MG63 (cell line): ENCODE results near the gene ARID3A. TPM values are rescaled to one million over a fixed set of nuclear protein-coding genes. Genes with fewer than 3 reads are reported as not detected.

ENCODE experiments used
- DNase-seq: peaks from one replicate; pipeline ENCODE4 v3.0.0-alpha.2; 2020
- H3K27me3 ChIP-seq: fragments of 250-450 bp; sonication (Bioruptor Pico); 2 replicates; pipeline ENCODE4 v1.5.1; 2020; ENCODE audit warnings: mild to moderate bottlenecking, moderate library complexity
- H3K36me3 ChIP-seq: fragments of 250-450 bp; sonication (Bioruptor Pico); 2 replicates; pipeline ENCODE4 v1.5.1; 2020; ENCODE audit warnings: mild to moderate bottlenecking, moderate library complexity
- H3K4me3 ChIP-seq: fragments of 250-450 bp; sonication (Bioruptor Pico); 2 replicates; pipeline ENCODE4 v1.5.1; 2020; ENCODE audit warnings: mild to moderate bottlenecking, moderate library complexity
- H3K9me3 ChIP-seq: fragments of 250-450 bp; sonication (Bioruptor Pico); 2 replicates; pipeline ENCODE4 v1.5.1; 2020; ENCODE audit warnings: mild to moderate bottlenecking, moderate library complexity
- total RNA-seq: library from RNA; depleted of rRNA; stranded (reverse); fragments of >200 nt; shearing (Covaris generic); gene quantifications from 2 replicates; pipeline ENCODE4 v1.2.3, GENCODE V29; 2014; ENCODE audit warnings: low replicate concordance

ARID3A gene
- total RNA-seq, 1 experiment from 2014 or later, result 6.6 TPM

DNA sequence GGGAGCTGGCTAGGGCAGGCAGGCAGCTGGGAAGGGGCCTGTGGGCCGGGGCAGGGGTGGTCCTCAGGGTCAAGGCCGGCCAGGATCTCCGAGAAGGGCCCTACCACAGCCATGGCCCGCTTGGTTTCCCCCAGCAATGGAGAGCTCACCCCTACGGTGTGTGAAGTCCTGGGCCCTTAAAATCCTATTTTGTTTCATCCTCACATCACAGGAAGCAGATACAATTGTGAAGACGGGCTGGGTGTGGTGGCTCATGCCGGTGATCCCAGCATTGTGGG lies 23.8 kb upstream of the ARID3A start:
- Histone ChIP-seq H3K27me3 (no peaks in the 10 kb centered on the region), H3K4me3 (no peak overlapping the region), H3K9me3 (no peaks in the 10 kb centered on the region), H3K36me3 (no peaks in the 10 kb centered on the region)
- no peak for DNase-seq

DNA sequence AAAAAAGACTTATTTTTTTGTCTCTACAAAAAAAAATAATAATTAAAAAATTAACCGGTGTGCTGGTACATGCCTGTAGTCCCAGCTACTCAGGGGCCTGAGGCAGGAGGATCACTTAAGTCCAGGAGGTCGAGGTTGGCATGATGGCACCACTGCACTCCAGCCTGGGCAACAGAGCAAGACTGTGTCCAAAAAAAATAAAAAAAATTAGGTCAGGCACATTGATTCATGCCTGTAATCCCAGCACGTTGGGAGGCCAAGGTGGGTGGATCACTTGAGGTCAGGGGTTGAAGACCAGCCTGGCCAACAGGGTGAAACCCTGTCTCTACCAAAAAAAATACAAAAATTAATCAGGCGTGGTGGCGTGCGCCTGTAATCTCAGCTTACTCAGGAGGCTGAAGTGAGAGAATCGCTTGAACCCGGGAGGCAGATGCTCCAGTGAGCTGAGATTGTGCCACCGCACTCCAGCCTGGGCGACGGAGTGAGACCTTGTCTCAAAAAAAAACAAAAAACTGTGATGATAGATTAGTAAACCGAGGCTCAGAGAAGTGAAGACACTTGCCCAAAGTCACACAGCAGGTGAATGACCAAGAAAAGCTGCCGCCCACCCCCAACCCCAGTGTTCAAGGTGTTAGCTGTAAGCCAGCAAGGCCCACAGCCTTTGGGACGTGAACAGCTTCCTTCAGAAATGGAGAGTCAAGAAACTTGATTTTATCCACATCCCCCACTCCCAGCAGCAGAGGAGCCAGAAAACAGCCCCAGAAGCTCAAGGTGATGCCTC lies 23.2 kb upstream of the ARID3A start:
- no peak overlapping the region for H3K4me3 ChIP-seq
- no peaks in the 10 kb centered on the region for H3K27me3 ChIP-seq
- no peaks in the 10 kb centered on the region for H3K36me3 ChIP-seq
- DNase-seq, result peak; percentile 64
- H3K9me3 ChIP-seq, result no peaks in the 10 kb centered on the region

- H3K9me3 ChIP-seq, result no peaks in the 10 kb centered on the region
- H3K36me3 ChIP-seq, result no peaks in the 10 kb centered on the region
- H3K27me3 ChIP-seq, result no peaks in the 10 kb centered on the region
- no peak overlapping the region for H3K4me3 ChIP-seq
- no peak for DNase-seq
These were observed 22.5 kb upstream of the ARID3A start for GRCh38 chr19:903266-903797.

- no peak for DNase-seq
- Histone ChIP-seq H3K9me3 (no peaks in the 10 kb centered on the region), H3K36me3 (no peaks in the 10 kb centered on the region), H3K27me3 (no peaks in the 10 kb centered on the region), H3K4me3 (no peak overlapping the region)
These were observed 21.3 kb upstream of the ARID3A start for GRCh38 chr19:904545-904944.

DNA sequence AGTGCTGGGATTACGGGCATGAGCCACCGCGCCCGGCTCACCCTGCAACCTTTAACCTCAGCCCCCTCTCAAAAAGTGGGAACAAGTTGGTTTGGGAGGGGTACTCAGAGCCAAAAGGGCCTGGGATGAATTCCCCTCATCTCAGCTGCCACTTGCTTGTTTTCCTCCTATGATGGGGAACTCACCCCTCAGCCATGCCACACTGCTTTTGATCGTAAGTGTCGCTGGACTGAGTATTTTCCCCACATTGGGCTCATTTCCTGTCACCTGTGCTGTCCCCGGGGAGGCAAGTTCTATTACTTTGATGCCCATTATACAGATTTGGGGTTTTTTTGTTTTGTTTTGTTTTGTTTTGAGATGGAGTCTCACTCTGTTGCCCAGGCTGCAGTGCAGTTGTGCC lies 19.4 kb upstream of the ARID3A start:
- Histone ChIP-seq H3K4me3 (no peak overlapping the region), H3K27me3 (no peaks in the 10 kb centered on the region), H3K9me3 (no peaks in the 10 kb centered on the region), H3K36me3 (0 out of 2 replicates have a peak, but pooled peaks cover 2% of the 10 kb centered on the region)
- no peak for DNase-seq

DNA sequence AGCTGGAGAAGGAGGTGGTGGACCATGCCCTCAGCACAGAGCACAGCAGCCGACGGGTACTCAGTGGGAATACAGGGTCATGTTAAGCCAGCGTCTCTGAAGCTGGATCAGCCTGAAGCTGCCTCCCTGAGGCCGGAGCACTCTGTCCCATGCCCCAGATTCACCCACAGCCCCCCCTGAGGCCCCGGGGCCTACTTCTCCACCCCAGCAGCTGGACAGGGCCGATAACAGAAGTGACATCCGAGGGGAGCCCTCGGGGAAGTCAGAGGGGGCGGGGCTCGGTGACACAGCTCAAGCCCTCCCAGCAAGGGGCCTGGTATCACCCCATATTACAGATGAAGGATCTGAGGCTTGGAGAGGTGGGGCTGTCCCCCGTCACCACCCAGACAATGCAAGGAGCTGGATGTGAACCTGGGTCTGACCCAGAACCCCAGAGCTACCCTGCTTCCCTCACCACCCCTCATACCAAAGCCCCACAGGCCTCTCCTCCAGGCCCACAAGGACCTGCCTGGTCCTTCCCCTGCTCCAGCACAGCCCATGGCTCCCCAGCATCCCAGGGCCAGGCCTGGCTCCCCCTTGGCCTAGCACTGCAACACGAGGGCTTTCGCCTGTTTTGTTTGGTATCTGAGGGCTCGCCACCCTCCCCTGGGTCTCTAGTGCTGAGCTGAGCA lies 18.5 kb upstream of the ARID3A start:
- Histone ChIP-seq H3K36me3 (0 out of 2 replicates have a peak, but pooled peaks cover 2% of the 10 kb centered on the region), H3K9me3 (no peaks in the 10 kb centered on the region), H3K4me3 (no peak overlapping the region), H3K27me3 (no peaks in the 10 kb centered on the region)
- no peak for DNase-seq

- no peak for DNase-seq
- Histone ChIP-seq H3K4me3 (no peak overlapping the region), H3K9me3 (no peaks in the 10 kb centered on the region), H3K27me3 (no peaks in the 10 kb centered on the region), H3K36me3 (0 out of 2 replicates have a peak, but pooled peaks cover 2% of the 10 kb centered on the region)
These were observed 14.4 kb upstream of the ARID3A start for GRCh38 chr19:911197-912033.

GRCh38 chr19:912181-913079 lies 13.4 kb upstream of the ARID3A start:
- no peak for DNase-seq
- Histone ChIP-seq H3K36me3 (0 out of 2 replicates have a peak, but pooled peaks cover 2% of the 10 kb centered on the region), H3K27me3 (no peaks in the 10 kb centered on the region), H3K4me3 (peak overlapping the region; percentile 61), H3K9me3 (no peaks in the 10 kb centered on the region)

- H3K9me3 ChIP-seq, result no peaks in the 10 kb centered on the region
- no peaks in the 10 kb centered on the region for H3K27me3 ChIP-seq
- DNase-seq, result peak; percentile 69
- H3K4me3 ChIP-seq, result peak within 1 kb of the TSS; percentile 61
- 0 out of 2 replicates have a peak, but pooled peaks cover 2% of the 10 kb centered on the region for H3K36me3 ChIP-seq
These were observed 12.6 kb upstream of the ARID3A start, which contains the start of gene R3HDM4 for GRCh38 chr19:913080-913748. Gene R3HDM4, minus strand, starts transcription at chr19:913219. Its CDS starts 62 bp downstream, at chr19:913157.

DNA sequence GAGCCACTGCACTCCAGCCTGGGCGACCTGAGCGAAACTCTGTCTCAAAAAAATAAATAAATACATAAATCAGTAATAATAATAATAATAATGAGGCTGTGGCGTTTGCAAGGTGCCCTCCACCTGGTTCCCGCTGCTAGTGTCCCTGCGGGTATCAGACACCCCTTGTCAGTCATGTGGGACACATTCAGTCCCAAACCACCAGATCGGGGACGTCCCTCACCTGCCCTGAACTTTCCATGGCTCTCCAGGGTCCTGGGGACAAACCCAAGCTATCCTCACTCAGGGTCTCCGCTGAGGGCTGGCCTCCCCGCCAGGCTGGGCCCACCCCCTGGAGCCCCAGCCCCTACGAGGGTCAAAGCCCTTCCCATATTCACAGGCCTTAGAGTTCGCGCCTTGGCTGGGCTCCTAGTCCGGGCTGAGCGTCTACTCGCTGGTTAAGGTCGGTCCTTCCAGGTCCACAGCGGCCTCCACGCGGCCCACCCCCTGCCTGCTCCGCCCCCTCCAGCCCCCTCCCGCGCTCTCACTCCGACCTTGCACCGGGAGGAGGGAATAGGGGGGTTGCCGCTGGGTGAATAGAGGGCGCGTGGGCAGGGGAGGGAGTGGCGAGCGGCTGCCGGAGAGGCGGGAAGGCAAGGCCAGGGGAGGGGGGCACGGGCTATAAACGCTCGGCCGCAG lies 9.1 kb upstream of the ARID3A start:
- peaks cover 3% of the 10 kb centered on the region; the same call in 1 of the 2 replicates for H3K27me3 ChIP-seq
- no peaks in the 10 kb centered on the region for H3K9me3 ChIP-seq
- H3K4me3 ChIP-seq, result no peak overlapping the region
- no peak for DNase-seq
- no peaks in the 10 kb centered on the region for H3K36me3 ChIP-seq

- Histone ChIP-seq H3K9me3 (no peaks in the 10 kb centered on the region), H3K4me3 (no peak within 1 kb of the TSS), H3K36me3 (no peaks in the 10 kb centered on the region), H3K27me3 (peaks cover 3% of the 10 kb centered on the region; the same call in 1 of the 2 replicates)
- DNase-seq, result no peak
These were observed 8.3 kb upstream of the ARID3A start, which contains the start of gene KISS1R for GRCh38 chr19:917323-918151. Gene KISS1R, plus strand, starts transcription at chr19:917333. Its CDS starts 170 bp downstream, at chr19:917503.

DNA sequence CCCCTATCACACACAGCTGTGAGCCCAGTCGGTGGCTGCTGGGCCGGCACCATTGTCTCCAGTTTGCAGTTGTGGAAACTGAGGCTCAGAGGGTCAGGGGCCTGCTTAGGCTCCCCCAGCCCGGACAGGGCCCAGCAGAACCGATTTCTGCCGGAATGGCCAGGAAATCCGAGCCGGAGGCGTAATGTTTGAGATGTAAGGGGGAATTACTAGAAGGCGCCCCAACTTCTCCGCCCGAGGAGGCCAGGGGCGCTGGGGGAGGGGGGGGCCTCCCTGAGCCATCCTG lies 7.7 kb upstream of the ARID3A start:
- H3K36me3 ChIP-seq, result no peaks in the 10 kb centered on the region
- H3K4me3 ChIP-seq, result no peak overlapping the region
- no peaks in the 10 kb centered on the region for H3K9me3 ChIP-seq
- peaks cover 3% of the 10 kb centered on the region; the same call in 1 of the 2 replicates for H3K27me3 ChIP-seq
- no peak for DNase-seq

- Histone ChIP-seq H3K4me3 (no peak overlapping the region), H3K27me3 (peaks cover 3% of the 10 kb centered on the region; the same call in 1 of the 2 replicates), H3K9me3 (no peaks in the 10 kb centered on the region), H3K36me3 (no peaks in the 10 kb centered on the region)
- DNase-seq, result no peak
These were observed 7.2 kb upstream of the ARID3A start for GRCh38 chr19:918481-919198.
